B cell (primary cell): ENCODE results near the gene KIF17.

Source experiments
- EZH2 ChIP-seq: IDR thresholded peaks from 2 replicates; pipeline ENCODE4 v1.6.1; 2012; ENCODE audit warnings: borderline replicate concordance, low read depth, mild to moderate bottlenecking, moderate library complexity, low read length; ENCODE audit not compliant: insufficient read depth, poor library complexity, severe bottlenecking
- TF ChIP-seq, protein P1 (sequence below): fragments of 200-600 bp; IDR thresholded peaks from one replicate; pipeline ENCODE4 v1.8.0; 2022; ENCODE audit warnings: antibody characterized with exemption, mild to moderate bottlenecking

DNA sequence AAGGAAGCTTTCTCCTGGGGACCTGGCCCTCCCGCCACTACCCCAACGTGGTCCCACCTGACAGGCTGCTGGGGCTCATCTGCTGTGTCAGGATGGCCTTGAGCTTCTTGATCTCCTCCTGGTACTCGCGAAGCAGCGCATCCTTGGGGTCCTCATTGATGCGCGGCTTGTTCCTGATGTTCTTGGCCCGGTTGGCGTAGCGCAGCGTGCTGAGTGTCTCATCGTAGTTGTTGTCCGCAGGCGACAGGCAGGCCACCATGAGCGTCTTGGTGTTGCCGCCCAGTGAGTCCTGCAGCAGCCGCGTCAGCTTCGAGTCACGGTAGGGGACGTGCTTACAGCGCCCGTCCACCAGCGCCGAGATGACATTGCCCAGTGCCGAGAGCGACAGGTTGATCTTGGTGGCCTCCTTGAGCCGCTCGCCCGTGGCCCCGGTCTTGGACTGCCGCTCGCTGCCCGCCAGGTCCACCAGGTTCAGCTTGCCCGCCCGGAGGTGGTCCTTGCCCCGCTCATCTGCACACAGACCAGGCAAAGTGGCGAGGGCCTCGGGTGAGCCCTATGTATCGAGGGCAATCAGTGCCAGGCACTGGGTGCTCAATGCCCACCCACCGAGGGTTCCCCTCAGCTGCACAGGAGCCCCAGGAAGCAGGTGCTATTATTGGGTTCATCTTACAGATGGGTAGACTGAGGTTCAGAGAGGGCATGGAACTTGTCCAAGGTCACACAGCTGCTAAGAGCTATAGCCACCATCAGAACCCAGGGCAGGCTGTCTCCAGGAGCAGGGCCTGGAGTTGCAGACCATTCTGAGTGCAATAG, 13.2 kb downstream of the KIF17 start:
- TF ChIP-seq, protein P1, sequence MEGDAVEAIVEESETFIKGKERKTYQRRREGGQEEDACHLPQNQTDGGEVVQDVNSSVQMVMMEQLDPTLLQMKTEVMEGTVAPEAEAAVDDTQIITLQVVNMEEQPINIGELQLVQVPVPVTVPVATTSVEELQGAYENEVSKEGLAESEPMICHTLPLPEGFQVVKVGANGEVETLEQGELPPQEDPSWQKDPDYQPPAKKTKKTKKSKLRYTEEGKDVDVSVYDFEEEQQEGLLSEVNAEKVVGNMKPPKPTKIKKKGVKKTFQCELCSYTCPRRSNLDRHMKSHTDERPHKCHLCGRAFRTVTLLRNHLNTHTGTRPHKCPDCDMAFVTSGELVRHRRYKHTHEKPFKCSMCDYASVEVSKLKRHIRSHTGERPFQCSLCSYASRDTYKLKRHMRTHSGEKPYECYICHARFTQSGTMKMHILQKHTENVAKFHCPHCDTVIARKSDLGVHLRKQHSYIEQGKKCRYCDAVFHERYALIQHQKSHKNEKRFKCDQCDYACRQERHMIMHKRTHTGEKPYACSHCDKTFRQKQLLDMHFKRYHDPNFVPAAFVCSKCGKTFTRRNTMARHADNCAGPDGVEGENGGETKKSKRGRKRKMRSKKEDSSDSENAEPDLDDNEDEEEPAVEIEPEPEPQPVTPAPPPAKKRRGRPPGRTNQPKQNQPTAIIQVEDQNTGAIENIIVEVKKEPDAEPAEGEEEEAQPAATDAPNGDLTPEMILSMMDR: no peak
- no peak for TF ChIP-seq EZH2
